HG02943 (cell line): Measurements from ENCODE around the gene FBXL17.

ENCODE experiments used
- ATAC-seq: cut with Tn5 transposase; IDR thresholded peaks from one replicate; pipeline ENCODE4 v1.9.1; 2021; ENCODE audit warnings: mild to moderate bottlenecking, low read depth, moderate library complexity; ENCODE audit not compliant: unreplicated experiment

Gene FBXL17

DNA sequence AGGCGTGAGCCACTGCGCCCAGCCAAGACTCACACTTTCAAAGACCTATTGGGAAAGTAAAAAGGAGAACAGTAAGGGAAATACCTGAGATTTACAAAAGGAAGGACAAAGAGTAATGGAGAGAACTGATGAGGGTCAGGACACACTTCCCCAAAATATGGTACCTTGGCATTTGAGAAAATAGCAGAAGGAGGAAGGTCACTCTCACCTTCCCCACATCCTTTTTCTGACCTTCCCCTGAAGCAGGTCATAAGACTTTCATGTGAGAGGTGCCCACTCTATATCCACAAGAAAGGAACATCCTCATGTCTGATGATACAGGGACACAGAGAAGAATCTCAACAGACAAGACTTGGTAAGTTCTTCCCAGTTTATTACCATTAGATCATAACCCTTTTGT, 272.8 kb downstream of the FBXL17 start:
- ATAC-seq, result no peak

- no peak for ATAC-seq
Observed at GRCh38 chr5:108104448-108104847, 277.4 kb downstream of the FBXL17 start.

GRCh38 chr5:108102463-108102862, 279.4 kb downstream of the FBXL17 start:
- ATAC-seq, result no peak

GRCh38 chr5:108101821-108102220, 280.1 kb downstream of the FBXL17 start:
- ATAC-seq, result no peak

DNA sequence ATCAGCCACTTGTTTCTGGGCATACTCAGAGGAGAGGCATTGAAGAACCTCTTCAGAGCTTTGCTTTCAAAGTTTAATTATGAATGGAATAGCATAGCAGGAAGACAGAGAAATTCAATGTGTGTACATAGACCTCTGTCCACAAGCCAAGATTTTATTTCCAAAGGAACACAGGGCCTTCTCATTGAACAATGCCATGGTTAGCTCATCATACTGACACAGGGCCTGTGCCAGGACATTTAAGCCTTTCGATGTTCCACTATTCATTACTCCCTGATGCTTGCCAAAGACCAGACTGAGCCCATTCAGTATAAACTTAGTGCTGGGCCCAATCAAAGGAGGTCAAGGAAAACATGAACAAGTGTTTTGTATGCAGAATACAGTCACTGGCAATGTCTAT, 280.8 kb downstream of the FBXL17 start:
- ATAC-seq, result no peak

DNA sequence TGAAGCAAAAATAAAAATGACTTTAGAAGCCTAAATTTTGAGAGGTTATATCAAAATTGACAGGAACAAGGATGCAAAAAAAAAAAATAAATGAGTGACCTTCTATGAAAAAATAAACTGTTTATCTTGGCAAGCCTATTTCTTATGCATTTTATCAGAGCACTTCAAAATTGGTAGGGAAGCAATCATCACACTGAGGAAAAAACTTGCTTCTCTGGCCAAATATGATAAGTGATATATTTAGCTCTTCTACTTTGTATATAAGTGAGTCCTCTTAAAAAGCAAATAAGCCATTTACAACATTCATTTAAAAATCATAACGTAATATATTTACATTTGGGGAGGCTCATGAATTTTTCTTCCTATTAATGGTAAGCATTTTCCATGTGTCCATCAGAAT, 287.1 kb downstream of the FBXL17 start:
- no peak for ATAC-seq

DNA sequence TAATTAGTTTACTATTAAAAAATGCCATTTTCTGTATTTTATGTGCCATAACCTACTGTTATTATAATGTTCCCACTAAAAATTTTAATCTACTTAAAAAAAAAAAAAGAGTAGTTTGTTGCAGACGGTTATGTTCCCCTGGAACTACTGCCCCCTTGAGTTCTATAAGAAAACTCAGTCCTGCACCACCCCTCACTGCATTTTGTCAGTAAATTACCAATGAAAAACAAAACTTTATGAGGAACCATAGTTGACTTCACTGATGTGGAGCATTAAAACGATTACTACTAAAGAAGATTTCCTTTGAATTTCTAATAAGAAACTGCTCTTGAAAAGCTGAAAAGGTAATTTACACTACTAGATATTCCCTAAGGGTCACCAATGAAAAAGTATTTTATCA, 288.7 kb downstream of the FBXL17 start:
- no peak for ATAC-seq

- ATAC-seq, result no peak
Observed at GRCh38 chr5:108090946-108091345, 291.0 kb downstream of the FBXL17 start.

- no peak for ATAC-seq
Observed at GRCh38 chr5:108084105-108084504, 297.8 kb downstream of the FBXL17 start.

- no peak for ATAC-seq
Observed at GRCh38 chr5:108083232-108083631, 298.7 kb downstream of the FBXL17 start.

DNA sequence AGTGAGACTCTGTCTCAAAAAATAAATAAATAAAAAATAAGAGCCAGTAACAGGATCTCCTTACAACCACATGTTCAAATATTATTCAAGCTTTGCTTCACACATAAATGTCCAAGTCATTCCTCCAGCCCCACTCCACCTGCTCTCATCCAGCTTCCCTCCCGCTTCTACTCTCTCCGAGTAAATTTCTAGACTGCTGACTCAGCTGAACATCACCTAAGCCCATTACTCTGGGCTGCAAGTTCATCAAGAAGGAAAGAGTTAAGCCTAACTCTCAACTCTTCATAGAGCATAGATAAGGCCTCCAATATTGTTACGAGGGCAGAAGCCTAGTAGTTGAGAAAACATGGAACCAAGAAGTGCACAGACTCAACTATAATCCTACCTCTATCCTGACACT, 300.2 kb downstream of the FBXL17 start:
- no peak for ATAC-seq

GRCh38 chr5:108079753-108080152, 302.1 kb downstream of the FBXL17 start:
- ATAC-seq, result no peak

DNA sequence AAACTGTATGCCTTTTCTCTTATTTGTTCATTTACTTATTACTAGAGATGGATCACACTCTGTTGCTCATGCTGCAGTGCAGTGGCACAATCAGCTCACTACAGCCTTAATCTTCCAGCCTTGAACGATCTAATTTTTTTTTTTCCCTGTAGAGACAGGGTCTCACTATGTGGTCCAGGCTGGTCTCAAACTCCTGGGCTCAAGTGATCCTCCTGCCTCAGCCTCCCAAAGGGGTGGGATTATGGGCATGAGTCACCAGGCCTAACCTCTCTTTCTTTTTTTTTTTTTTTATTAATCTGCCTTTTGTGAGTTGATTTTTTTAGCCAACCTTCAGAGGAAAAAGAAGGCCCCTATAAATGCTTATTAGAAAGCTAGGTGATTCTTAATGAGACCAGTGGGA, 303.0 kb downstream of the FBXL17 start:
- no peak for ATAC-seq

- no peak for ATAC-seq
Observed at GRCh38 chr5:108078345-108078744, 303.6 kb downstream of the FBXL17 start.

DNA sequence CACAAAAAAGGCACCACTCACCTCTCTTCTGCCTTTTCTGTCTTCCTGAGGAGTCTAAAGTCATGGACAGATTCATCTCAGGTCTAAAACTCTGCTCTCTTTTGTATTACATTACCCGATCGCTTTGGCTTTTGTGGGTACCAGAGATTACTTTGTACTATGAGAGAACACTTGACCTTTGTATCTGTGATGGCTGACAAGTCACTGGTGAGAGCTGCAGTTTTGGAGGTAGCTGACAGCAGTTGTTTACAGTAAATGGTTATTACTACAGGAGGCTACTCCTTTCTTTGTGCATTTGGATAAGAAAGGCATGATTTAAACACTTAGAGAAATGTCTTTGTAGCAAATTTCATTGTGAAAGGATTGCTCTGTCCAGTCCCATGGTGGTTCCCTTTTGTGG, 307.3 kb downstream of the FBXL17 start:
- ATAC-seq, result no peak

- ATAC-seq, result no peak
Observed at GRCh38 chr5:108064302-108064701, 317.6 kb downstream of the FBXL17 start.

DNA sequence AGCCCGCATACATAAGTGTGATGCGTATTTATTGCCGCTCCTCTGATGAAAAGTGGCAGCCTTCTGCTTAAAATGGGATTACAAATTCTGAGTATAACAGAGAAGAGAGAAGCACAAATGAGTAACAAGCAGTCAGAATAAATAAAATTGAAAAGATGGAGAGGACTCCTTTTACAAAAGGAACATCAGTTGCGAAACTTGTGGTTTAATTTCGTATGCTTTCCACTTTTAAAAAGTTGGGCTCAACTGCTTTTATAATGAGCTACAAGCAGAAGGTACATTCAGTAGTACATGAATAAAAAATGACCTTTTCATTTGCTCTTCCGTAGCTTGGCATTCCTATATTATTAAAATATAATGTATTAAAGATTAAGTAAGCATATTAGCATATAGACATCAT, 320.0 kb downstream of the FBXL17 start:
- ATAC-seq, result no peak

GRCh38 chr5:108060340-108060739, 321.6 kb downstream of the FBXL17 start:
- ATAC-seq, result no peak

GRCh38 chr5:108059334-108059733, 322.6 kb downstream of the FBXL17 start:
- ATAC-seq, result no peak

- no peak for ATAC-seq
Observed at GRCh38 chr5:108054349-108054748, 327.5 kb downstream of the FBXL17 start.

- ATAC-seq, result no peak
Observed at GRCh38 chr5:108046955-108047670, 334.8 kb downstream of the FBXL17 start.

GRCh38 chr5:108036482-108036881, 345.4 kb downstream of the FBXL17 start:
- ATAC-seq, result no peak

GRCh38 chr5:108028883-108029282, 353.0 kb downstream of the FBXL17 start:
- ATAC-seq, result no peak
